ENCODE measurements around the gene ARPC1B. TPM values are rescaled to one million over a fixed set of nuclear protein-coding genes. Genes with fewer than 3 reads are reported as not detected.
"Not testable (repeated sequence)": the region's sequence is repeated elsewhere in the genome, so short reads cannot be mapped to it uniquely, and the experiment has no call there.

ARPC1B gene
- total RNA-seq, 2 experiments from 2014 or later, result 361 to 399 TPM

- CTCF ChIA-PET, result no interaction called here
- POLR2A ChIA-PET, result interaction anchor here (0.6 kb wide), 1 partner anchor 27 kb away, joined by 8 read pairs; no protein-coding TSS in a partner anchor
- Mint-ChIP-seq H3K27ac (peak overlapping the region; percentile 57), H3K4me3 (no peak overlapping the region), H3K9me3 (no peaks in the 10 kb centered on the region), H3K36me3 (ENCODE audit: low read depth) (peaks cover 52% of the 10 kb centered on the region), H3K27me3 (no peaks in the 10 kb centered on the region), H3K4me1 (peaks cover 50% of the 10 kb centered on the region)
- no peak for DNase-seq
Observed at GRCh38 chr7:99384523-99384922, 10.0 kb downstream of the ARPC1B start.

DNA sequence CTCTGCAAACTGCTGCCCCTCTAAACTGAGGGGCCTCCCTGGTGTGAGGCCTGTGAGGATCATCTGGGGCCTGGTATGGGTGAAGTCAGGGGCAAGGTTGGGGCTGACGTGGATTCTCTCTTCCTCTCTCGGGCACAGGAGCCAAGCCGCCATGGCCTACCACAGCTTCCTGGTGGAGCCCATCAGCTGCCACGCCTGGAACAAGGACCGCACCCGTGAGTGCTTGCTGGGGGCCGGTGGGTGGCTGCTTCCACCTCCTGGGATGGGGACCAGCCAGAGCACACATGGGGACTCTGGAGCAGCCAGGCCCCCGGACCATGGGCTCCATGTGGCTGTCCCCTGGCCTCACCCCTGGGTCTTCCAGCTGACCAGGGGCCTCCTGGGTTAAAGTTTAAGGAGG is 11.0 kb downstream of the ARPC1B start:
- ChIA-PET POLR2A (no interaction called here), CTCF (interaction anchor here (0.9 to 1.2 kb wide), 2 partner anchors 18 to 22 kb away, joined by 3 to 4 read pairs; no protein-coding TSS in a partner anchor)
- Mint-ChIP-seq H3K27me3 (no peaks in the 10 kb centered on the region), H3K4me3 (no peak overlapping the region), H3K36me3 (ENCODE audit: low read depth) (peaks cover 46% of the 10 kb centered on the region), H3K9me3 (no peaks in the 10 kb centered on the region), H3K27ac (peak overlapping the region; percentile 9), H3K4me1 (peaks cover 40% of the 10 kb centered on the region)
- DNase-seq, result no peak

GRCh38 chr7:99386584-99387238 is 12.2 kb downstream of the ARPC1B start:
- Mint-ChIP-seq H3K9me3 (no peaks in the 10 kb centered on the region), H3K4me1 (peaks cover 38% of the 10 kb centered on the region), H3K27me3 (no peaks in the 10 kb centered on the region), H3K4me3 (no peak overlapping the region), H3K27ac (peak overlapping the region; percentile 57), H3K36me3 (ENCODE audit: low read depth) (peaks cover 45% of the 10 kb centered on the region)
- ChIA-PET POLR2A (no interaction called here), CTCF (interaction anchor here (0.7 to 1.6 kb wide), 8 partner anchors 13 to 62 kb away, joined by 3 to 7 read pairs (median 4); partner anchors contain the start of genes BUD31 and PDAP1)
- peak; percentile 64 for DNase-seq

- POLR2A ChIA-PET, H3K9me3 Mint-ChIP-seq, H3K4me3 Mint-ChIP-seq, DNase-seq, H3K27ac Mint-ChIP-seq, H3K27me3 Mint-ChIP-seq: not testable (repeated sequence)
- Mint-ChIP-seq H3K36me3 (ENCODE audit: low read depth) (peaks cover 49% of the 10 kb centered on the region), H3K4me1 (peaks cover 42% of the 10 kb centered on the region)
- CTCF ChIA-PET, result interaction anchor here (0.7 to 1.6 kb wide), 7 partner anchors 12 to 62 kb away, joined by 3 to 7 read pairs (median 3); partner anchors contain the start of genes BUD31 and PDAP1
Observed at GRCh38 chr7:99387239-99387635, 12.7 kb downstream of the ARPC1B start.

GRCh38 chr7:99387912-99388311 is 13.4 kb downstream of the ARPC1B start:
- Mint-ChIP-seq H3K9me3 (no peaks in the 10 kb centered on the region), H3K4me3 (no peak overlapping the region), H3K36me3 (ENCODE audit: low read depth) (peaks cover 52% of the 10 kb centered on the region), H3K27me3 (no peaks in the 10 kb centered on the region), H3K4me1 (peaks cover 47% of the 10 kb centered on the region), H3K27ac (no peak overlapping the region)
- POLR2A ChIA-PET, result interaction anchor here (0.6 kb wide), 1 partner anchor 15 kb away, joined by 3 read pairs; no protein-coding TSS in a partner anchor
- CTCF ChIA-PET, result interaction anchor here (1.0 to 1.4 kb wide), 2 partner anchors 23 to 27 kb away, joined by 3 to 4 read pairs; no protein-coding TSS in a partner anchor
- DNase-seq, result no peak

GRCh38 chr7:99389772-99390171 is 15.2 kb downstream of the ARPC1B start:
- POLR2A ChIA-PET, result no interaction called here
- peaks cover 53% of the 10 kb centered on the region for H3K36me3 Mint-ChIP-seq (ENCODE audit: low read depth)
- peaks cover 46% of the 10 kb centered on the region for H3K4me1 Mint-ChIP-seq

DNA sequence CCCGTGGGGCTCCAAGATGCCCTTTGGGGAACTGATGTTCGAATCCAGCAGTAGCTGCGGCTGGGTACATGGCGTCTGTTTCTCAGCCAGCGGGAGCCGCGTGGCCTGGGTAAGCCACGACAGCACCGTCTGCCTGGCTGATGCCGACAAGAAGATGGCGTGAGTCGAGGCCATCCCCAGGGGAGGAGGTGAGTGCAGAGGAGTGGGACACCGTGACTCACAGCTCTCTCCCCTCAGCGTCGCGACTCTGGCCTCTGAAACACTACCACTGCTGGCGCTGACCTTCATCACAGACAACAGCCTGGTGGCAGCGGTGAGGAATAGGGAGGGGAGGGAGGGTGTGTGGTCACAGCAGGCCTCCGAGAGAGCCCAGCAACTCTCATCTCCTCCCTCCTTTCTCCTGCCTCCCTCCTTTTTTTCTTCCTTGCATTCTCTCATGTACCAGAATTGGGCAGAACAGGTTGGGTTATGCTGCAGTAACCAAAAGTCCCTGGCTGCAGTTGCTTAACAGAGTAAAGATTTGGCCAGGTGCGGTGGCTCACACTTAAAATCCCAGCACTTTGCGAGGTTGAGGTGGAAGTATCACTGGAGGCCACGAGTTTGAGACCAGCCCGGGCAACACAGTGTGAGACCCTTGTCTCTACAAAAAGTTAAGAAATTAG is 16.5 kb downstream of the ARPC1B start:
- no peak for DNase-seq
- no peak overlapping the region for H3K4me3 Mint-ChIP-seq

More at GRCh38 chr7:99389772-99390171, 15.2 kb downstream of the ARPC1B start:
- no peaks in the 10 kb centered on the region for H3K9me3 Mint-ChIP-seq
- CTCF ChIA-PET, result interaction anchor here (0.8 to 1.3 kb wide), 2 partner anchors 9 to 17 kb away, joined by 3 to 4 read pairs; no protein-coding TSS in a partner anchor
- no peak for DNase-seq
- H3K27ac Mint-ChIP-seq, result no peak overlapping the region
- H3K27me3 Mint-ChIP-seq, result no peaks in the 10 kb centered on the region
- no peak overlapping the region for H3K4me3 Mint-ChIP-seq

GRCh38 chr7:99392046-99392445 is 17.5 kb downstream of the ARPC1B start:
- CTCF ChIA-PET, result interaction anchor here (0.5 to 1.9 kb wide), 8 partner anchors 10 to 1038 kb away, joined by 3 to 7 read pairs (median 4); partner anchors contain the start of genes BUD31 and PDAP1
- Mint-ChIP-seq H3K27me3 (no peaks in the 10 kb centered on the region), H3K4me1 (peaks cover 36% of the 10 kb centered on the region), H3K27ac (peak overlapping the region; percentile 71), H3K36me3 (ENCODE audit: low read depth) (peaks cover 64% of the 10 kb centered on the region), H3K9me3 (no peaks in the 10 kb centered on the region), H3K4me3 (peak overlapping the region; percentile 25)
- POLR2A ChIA-PET, result interaction anchor here (0.6 to 1.2 kb wide), 2 partner anchors 13 to 711 kb away, joined by 3 to 4 read pairs; no protein-coding TSS in a partner anchor
- no peak for DNase-seq

More for the DNA sequence above, 16.5 kb downstream of the ARPC1B start:
- POLR2A ChIA-PET, result no interaction called here
- H3K9me3 Mint-ChIP-seq, result no peaks in the 10 kb centered on the region
- CTCF ChIA-PET, result interaction anchor here (0.5 to 1.9 kb wide), 3 partner anchors 15 to 27 kb away, joined by 4 to 6 read pairs (median 5); no protein-coding TSS in a partner anchor
- H3K36me3 Mint-ChIP-seq (ENCODE audit: low read depth), result peaks cover 60% of the 10 kb centered on the region
- H3K4me1 Mint-ChIP-seq, result peaks cover 41% of the 10 kb centered on the region
- H3K27me3 Mint-ChIP-seq, result no peaks in the 10 kb centered on the region
- peak overlapping the region; percentile 71 for H3K27ac Mint-ChIP-seq

DNA sequence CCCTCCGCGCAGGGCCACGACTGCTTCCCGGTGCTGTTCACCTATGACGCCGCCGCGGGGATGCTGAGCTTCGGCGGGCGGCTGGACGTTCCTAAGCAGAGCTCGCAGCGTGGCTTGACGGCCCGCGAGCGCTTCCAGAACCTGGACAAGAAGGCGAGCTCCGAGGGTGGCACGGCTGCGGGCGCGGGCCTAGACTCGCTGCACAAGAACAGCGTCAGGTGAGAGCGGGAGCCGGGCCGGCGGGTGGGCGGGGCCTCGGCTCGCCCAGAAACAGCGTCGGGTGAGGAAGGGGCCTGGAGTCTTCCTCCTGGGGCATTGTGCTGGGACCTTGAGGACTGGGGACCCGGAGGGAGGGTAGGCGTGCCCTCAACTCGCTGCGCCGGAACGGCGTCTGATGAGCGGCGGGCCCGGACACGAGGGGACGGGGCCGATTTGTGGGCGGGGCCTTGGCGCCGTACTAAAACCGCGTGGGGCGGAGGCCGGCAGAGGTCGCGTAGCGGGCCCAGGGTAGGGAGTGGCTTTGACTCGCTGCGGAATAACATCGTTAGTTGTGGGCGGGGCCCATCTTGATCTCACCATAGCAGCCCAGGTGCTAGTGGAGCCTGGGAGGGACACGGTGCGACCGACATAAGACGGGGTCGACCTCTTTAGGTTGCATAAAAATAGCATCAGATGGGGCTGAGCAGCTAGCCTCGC is 18.3 kb downstream of the ARPC1B start:
- Mint-ChIP-seq H3K36me3 (ENCODE audit: low read depth) (peaks cover 65% of the 10 kb centered on the region), H3K4me1 (peaks cover 35% of the 10 kb centered on the region), H3K27ac (peak overlapping the region; percentile 88), H3K27me3 (no peaks in the 10 kb centered on the region), H3K9me3 (no peaks in the 10 kb centered on the region), H3K4me3 (peak overlapping the region; percentile 64)
- peak; percentile 89 for DNase-seq
- ChIA-PET POLR2A (interaction anchor here (0.6 to 1.2 kb wide), 2 partner anchors 13 to 710 kb away, joined by 3 to 4 read pairs; no protein-coding TSS in a partner anchor), CTCF (interaction anchor here (1.2 to 1.9 kb wide), 7 partner anchors 9 to 29 kb away, joined by 3 to 7 read pairs (median 3); partner anchors contain the start of genes BUD31 and PDAP1)

DNA sequence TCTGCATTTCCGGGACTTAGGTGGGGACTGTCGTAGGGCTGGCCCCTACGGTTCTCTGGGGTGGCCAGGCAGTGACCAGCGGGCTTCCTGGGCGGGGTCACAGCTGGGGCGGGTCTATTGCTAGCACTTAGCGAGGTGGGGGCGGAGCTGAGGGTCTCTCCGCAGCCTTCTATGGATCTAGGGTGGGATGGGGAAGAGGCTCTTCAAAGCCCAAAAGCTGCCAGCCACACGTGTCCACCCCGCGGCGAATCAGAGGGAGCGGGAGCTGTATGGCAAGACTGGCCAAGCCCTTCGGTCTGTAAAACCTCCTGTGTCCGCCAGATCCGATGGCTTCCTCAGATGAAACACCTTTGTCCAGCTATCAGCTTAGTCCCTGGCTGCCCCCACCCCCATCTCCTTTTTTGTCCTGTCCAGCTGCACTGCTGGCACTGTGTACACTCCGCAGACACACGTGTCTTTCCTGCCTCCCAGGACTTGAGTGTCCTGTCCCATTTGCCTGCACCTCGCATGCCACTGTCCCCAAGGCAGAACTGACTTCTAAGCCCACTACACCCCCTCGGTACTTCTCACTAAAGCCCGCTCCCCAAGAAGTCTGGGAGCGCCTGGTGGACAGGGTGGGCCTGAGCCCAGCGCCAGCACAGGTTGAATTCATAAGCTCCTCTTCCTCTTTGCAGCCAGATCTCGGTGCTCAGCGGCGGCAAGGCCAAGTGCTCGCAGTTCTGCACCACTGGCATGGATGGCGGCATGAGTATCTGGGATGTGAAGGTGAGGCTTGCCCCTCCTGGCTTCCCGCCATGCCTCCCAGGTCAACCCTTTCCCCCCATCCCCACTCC is 19.0 kb downstream of the ARPC1B start:
- peaks cover 67% of the 10 kb centered on the region for H3K36me3 Mint-ChIP-seq (ENCODE audit: low read depth)
- DNase-seq, result no peak
- CTCF ChIA-PET, result interaction anchor here (0.5 to 1.8 kb wide), 4 partner anchors 8 to 152 kb away, joined by 3 to 7 read pairs (median 3); no protein-coding TSS in a partner anchor
- H3K4me1 Mint-ChIP-seq, result peaks cover 39% of the 10 kb centered on the region
- peak overlapping the region; percentile 88 for H3K27ac Mint-ChIP-seq
- POLR2A ChIA-PET, result no interaction called here
- H3K27me3 Mint-ChIP-seq, result no peaks in the 10 kb centered on the region
- H3K4me3 Mint-ChIP-seq, result peak overlapping the region; percentile 64
- no peaks in the 10 kb centered on the region for H3K9me3 Mint-ChIP-seq

DNA sequence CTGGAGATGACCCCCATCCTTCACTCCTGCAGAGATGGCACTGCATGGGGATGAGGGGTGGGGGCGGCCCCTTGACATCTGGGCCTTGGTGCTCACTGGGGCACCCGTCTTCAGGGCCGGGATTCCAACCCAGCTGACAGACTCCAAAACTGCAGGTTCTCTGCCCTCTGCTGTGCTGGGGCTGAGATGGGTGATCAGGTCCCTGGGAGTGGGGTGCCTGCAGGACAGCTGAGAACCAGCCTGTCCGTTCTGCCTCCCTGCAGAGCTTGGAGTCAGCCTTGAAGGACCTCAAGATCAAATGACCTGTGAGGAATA is 19.6 kb downstream of the ARPC1B start:
- Mint-ChIP-seq H3K27me3 (no peaks in the 10 kb centered on the region), H3K27ac (peak overlapping the region; percentile 88), H3K4me1 (peaks cover 39% of the 10 kb centered on the region), H3K36me3 (ENCODE audit: low read depth) (peaks cover 69% of the 10 kb centered on the region), H3K4me3 (no peak overlapping the region), H3K9me3 (no peaks in the 10 kb centered on the region)
- DNase-seq, result no peak
- ChIA-PET POLR2A (no interaction called here), CTCF (interaction anchor here (1.4 kb wide), 1 partner anchor 11 kb away, joined by 3 read pairs; no protein-coding TSS in a partner anchor)

Data from activated CD4-positive, alpha-beta T cell treated with anti-CD3 and anti-CD28 coated beads, Interleukin-2, amount 10 ng/mL, durations not matched to agents 7 days and 5 days (primary cell).